T-cell (primary cell): ENCODE data around the gene OR10H1. TPM values are rescaled to one million over a fixed set of nuclear protein-coding genes. Genes with fewer than 3 reads are reported as not detected.
"Not testable (repeated sequence)": the region's sequence is repeated elsewhere in the genome, so short reads cannot be mapped to it uniquely, and the experiment has no call there.

Experiments
- ATAC-seq, 4 experiments: fragments of 200-7000 bp in 3 of 4; fragments of 150-1000 bp in 1 of 4; cut with Tn5 transposase; replicated peaks in 1 of 4; 1 replicate in 3 of 4; 2 replicates in 1 of 4; pipeline ENCODE4 v1.10.0; 2021; ENCODE audit warnings: moderate library complexity in 3 of 4, mild to moderate bottlenecking in 2 of 4, moderate number of reproducible peaks in 1 of 4
- CTCF ChIA-PET, 2 donors: fragments of 300-600 bp; sonication (Branson Sonifier 250); formaldehyde crosslinking; loops; one replicate each; lab custom pipeline; 2022; ENCODE audit warnings: antibody characterized with exemption in 2 of 2; lab: Charles Lee
- POLR2A ChIA-PET, 2 donors: fragments of 300-600 bp; sonication (Branson Sonifier 250); formaldehyde crosslinking; loops; one replicate each; lab custom pipeline; 2022; ENCODE audit warnings: antibody characterized with exemption in 2 of 2; lab: Charles Lee
- DNase-seq, 35 experiments: peaks; one replicate each; pipeline versions ENCODE4 v3.0.0 to v3.0.0-alpha.2; 2013 to 2023
- H3K27ac ChIP-seq: one replicate; pipeline ENCODE4 v1.5.1; 2013; ENCODE audit warnings: low read length
- H3K27me3 ChIP-seq, 2 experiments: replicated peaks in 1 of 2; 1 replicate in 1 of 2; 2 replicates in 1 of 2; pipeline versions ENCODE4 v1.6.1 to v1.7.0; 2013; ENCODE audit warnings: low read length in 1 of 2, mixed read lengths in 1 of 2; ENCODE audit not compliant: control insufficient read depth in 2 of 2, insufficient read depth in 2 of 2; ENCODE audit errors: extremely low read depth in 1 of 2
- H3K36me3 ChIP-seq, 2 donors: 1 replicate in 1 of 2; 2 replicates in 1 of 2; pipeline versions ENCODE4 v1.6.1 to v1.7.0; 2013; ENCODE audit warnings: low read length in 1 of 2; ENCODE audit not compliant: control insufficient read depth in 2 of 2, insufficient read depth in 1 of 2; ENCODE audit errors: extremely low read depth in 1 of 2
- H3K4me1 ChIP-seq, 2 experiments: 1 replicate in 1 of 2; 2 replicates in 1 of 2; pipeline versions ENCODE4 v1.6.1 to v1.7.0; 2013; ENCODE audit warnings: low read length in 2 of 2, mixed read lengths in 1 of 2; ENCODE audit not compliant: insufficient read depth in 2 of 2, control insufficient read depth in 1 of 2; ENCODE audit errors: extremely low read depth in 1 of 2
- H3K4me3 ChIP-seq, 2 donors: 1 replicate in 1 of 2; 2 replicates in 1 of 2; pipeline versions ENCODE4 v1.5.1 to v1.7.0; 2013; ENCODE audit warnings: mild to moderate bottlenecking in 2 of 2, low read length in 1 of 2, moderate library complexity in 1 of 2; ENCODE audit not compliant: control insufficient read depth in 1 of 2; ENCODE audit errors: extremely low read depth in 1 of 2
- H3K9me3 ChIP-seq: 2 replicates; pipeline ENCODE4 v1.7.0; 2013
- H3K27ac Mint-ChIP-seq, 2 donors: one replicate each; pipeline ENCODE4 v1.8.0; 2020 to 2021; ENCODE audit warnings: mild to moderate bottlenecking in 2 of 2, mixed read lengths in 2 of 2
- H3K27me3 Mint-ChIP-seq, 2 donors: one replicate each; pipeline ENCODE4 v1.8.0; 2021 to 2022; ENCODE audit warnings: mixed read lengths in 2 of 2
- H3K36me3 Mint-ChIP-seq: one replicate; pipeline ENCODE4 v1.8.0; 2021; ENCODE audit warnings: mixed read lengths
- H3K4me1 Mint-ChIP-seq, 3 donors: one replicate each; pipeline ENCODE4 v1.8.0; 2020 to 2022; ENCODE audit warnings: mixed read lengths in 3 of 3, mild to moderate bottlenecking in 1 of 3
- H3K4me3 Mint-ChIP-seq, 3 donors: one replicate each; pipeline ENCODE4 v1.8.0; 2020 to 2022; ENCODE audit warnings: mild to moderate bottlenecking in 3 of 3, mixed read lengths in 3 of 3, moderate library complexity in 3 of 3
- H3K9me3 Mint-ChIP-seq, 3 donors: one replicate each; pipeline ENCODE4 v1.8.0; 2020 to 2022; ENCODE audit warnings: mixed read lengths in 3 of 3
- WGBS: methylation state at CpG from one replicate; pipeline ENCODE4 v1.1.5; 2013; ENCODE audit warnings: missing lambda C conversion rate; ENCODE audit not compliant: insufficient coverage; 5-methylcytosine and 5-hydroxymethylcytosine counted together
- total RNA-seq, 35 experiments: library from RNA in 6 of 35; stranded (reverse) in 6 of 35; fragments of 120-200 nt in 1 of 35; gene quantifications; one replicate each; pipeline versions ENCODE4 v1.2.1 to v1.2.4 and lab custom pipeline; 2013 to 2026

Gene OR10H1
- total RNA-seq, 5 donors from 2014 or later (not counting 1 experiment from before 2014, with no cell fraction given), result 0.16 TPM; not detected in 4

GRCh38 chr19:15834232-15834631 is 18.8 kb upstream of the OR10H1 start:
- peaks cover 21 to 31% (median 24%) of the 10 kb centered on the region in 3 donors for H3K4me1 Mint-ChIP-seq
- H3K27ac Mint-ChIP-seq, DNase-seq, H3K4me3 ChIP-seq, H3K9me3 ChIP-seq, H3K27me3 ChIP-seq, H3K27ac ChIP-seq, H3K36me3 ChIP-seq, H3K36me3 Mint-ChIP-seq, ATAC-seq, H3K9me3 Mint-ChIP-seq, CTCF ChIA-PET, H3K4me3 Mint-ChIP-seq, H3K27me3 Mint-ChIP-seq: not testable (repeated sequence)
- POLR2A ChIA-PET, result interaction anchor here in 1 of 2 donors (0.6 kb wide), 1 partner anchor 301 kb away, joined by 3 read pairs; no protein-coding TSS in a partner anchor
- 94% methylated on average over 3 of the region's 3 CpGs for WGBS
- H3K4me1 ChIP-seq, result peaks cover 0 to 16% of the 10 kb centered on the region in 2 experiments

GRCh38 chr19:15831626-15832025 is 16.2 kb upstream of the OR10H1 start:
- POLR2A ChIA-PET, result interaction anchor here in 1 of 2 donors (0.6 kb wide), 1 partner anchor 436 kb away, joined by 5 read pairs; no protein-coding TSS in a partner anchor
- ATAC-seq, result no peak
- peaks cover 0 to 12% of the 10 kb centered on the region in 2 experiments for H3K4me1 ChIP-seq

GRCh38 chr19:15829786-15830185 is 14.3 kb upstream of the OR10H1 start:
- no peaks in the 10 kb centered on the region for H3K36me3 Mint-ChIP-seq
- 80% methylated on average over 5 of the region's 8 CpGs for whole genome bisulfite sequencing
- no peaks in the 10 kb centered on the region for H3K36me3 ChIP-seq
- H3K4me1 ChIP-seq, result no peaks in the 10 kb centered on the region
- no peak overlapping the region for H3K4me3 ChIP-seq
- H3K27ac Mint-ChIP-seq, result no peak overlapping the region
- no peaks in the 10 kb centered on the region for H3K27me3 ChIP-seq
- DNase-seq (no peak), ATAC-seq (no peak)
- CTCF ChIA-PET, result no interaction called here
- POLR2A ChIA-PET, result no interaction called here
- no peak overlapping the region for H3K27ac ChIP-seq
- peaks cover 0 to 1% (median under 1%) of the 10 kb centered on the region in 3 donors for H3K4me1 Mint-ChIP-seq
- no peaks in the 10 kb centered on the region for H3K9me3 ChIP-seq
- no peaks in the 10 kb centered on the region for H3K9me3 Mint-ChIP-seq
- no peak overlapping the region for H3K4me3 Mint-ChIP-seq
- H3K27me3 Mint-ChIP-seq, result no peaks in the 10 kb centered on the region

More at GRCh38 chr19:15831626-15832025, 16.2 kb upstream of the OR10H1 start:
- Histone ChIP-seq H3K4me3 (no peak overlapping the region), H3K9me3 (no peaks in the 10 kb centered on the region), H3K27me3 (no peaks in the 10 kb centered on the region), H3K36me3 (no peaks in the 10 kb centered on the region), H3K27ac (no peak overlapping the region)
- no peak overlapping the region for H3K27ac Mint-ChIP-seq
- H3K9me3 Mint-ChIP-seq, result no peaks in the 10 kb centered on the region
- H3K4me3 Mint-ChIP-seq, result no peak overlapping the region
- CTCF ChIA-PET, result no interaction called here
- no peak for DNase-seq
- no peaks in the 10 kb centered on the region for H3K36me3 Mint-ChIP-seq
- no peaks in the 10 kb centered on the region for H3K27me3 Mint-ChIP-seq
- 98% methylated on average over 5 of the region's 5 CpGs for WGBS
- H3K4me1 Mint-ChIP-seq, result peaks cover 0 to 12% (median 7%) of the 10 kb centered on the region in 3 donors

GRCh38 chr19:15829306-15829698 is 13.8 kb upstream of the OR10H1 start:
- Histone ChIP-seq H3K27ac (no peak overlapping the region), H3K9me3 (no peaks in the 10 kb centered on the region), H3K27me3 (no peaks in the 10 kb centered on the region), H3K4me1 (no peaks in the 10 kb centered on the region), H3K36me3 (no peaks in the 10 kb centered on the region), H3K4me3 (no peak overlapping the region)
- ChIA-PET CTCF (no interaction called here), POLR2A (no interaction called here)
- Mint-ChIP-seq H3K36me3 (no peaks in the 10 kb centered on the region), H3K4me3 (no peak overlapping the region), H3K27ac (no peak overlapping the region), H3K27me3 (no peaks in the 10 kb centered on the region), H3K4me1 (peaks cover 0 to 1% (median 0%) of the 10 kb centered on the region in 3 donors), H3K9me3 (no peaks in the 10 kb centered on the region)
- DNase-seq (no peak), ATAC-seq (no peak)
- 90% methylated on average over 10 of the region's 10 CpGs for WGBS

DNA sequence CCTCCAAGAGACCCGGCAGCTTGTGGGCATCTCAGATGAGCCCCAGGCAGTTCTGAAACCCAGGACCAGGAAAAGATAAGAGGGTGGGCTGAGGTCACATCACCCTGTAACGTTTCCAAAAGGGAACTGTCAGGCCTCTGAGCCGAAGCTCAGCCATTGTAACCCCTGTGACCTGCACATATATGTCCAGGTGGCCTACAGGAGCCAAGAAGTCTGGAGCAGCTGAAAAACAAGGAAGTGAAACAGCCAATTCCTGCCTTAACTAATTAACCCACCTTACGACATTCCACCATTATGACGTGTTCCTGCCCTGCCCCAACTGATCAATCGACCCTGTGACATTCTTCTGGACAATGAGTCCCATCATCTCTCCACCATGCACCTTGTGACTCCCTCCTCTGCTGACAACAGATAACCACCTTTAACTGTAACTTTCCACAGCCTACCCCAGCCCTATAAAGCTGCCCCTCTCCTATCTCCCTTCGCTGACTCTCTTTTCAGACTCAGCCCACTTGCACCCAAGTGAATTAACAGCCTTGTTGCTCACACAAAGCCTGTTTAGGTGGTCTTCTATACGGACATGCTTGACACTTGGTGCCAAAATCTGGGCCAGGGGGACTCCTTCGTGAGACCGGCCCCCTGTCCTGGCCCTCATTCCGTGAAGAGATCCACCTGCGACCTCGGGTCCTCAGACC is 13.3 kb upstream of the OR10H1 start:
- H3K4me3 ChIP-seq, H3K27ac ChIP-seq, ATAC-seq, H3K27me3 ChIP-seq, H3K4me3 Mint-ChIP-seq, H3K36me3 Mint-ChIP-seq, H3K9me3 ChIP-seq, DNase-seq, H3K27ac Mint-ChIP-seq, H3K27me3 Mint-ChIP-seq, POLR2A ChIA-PET, H3K4me1 ChIP-seq, H3K4me1 Mint-ChIP-seq, H3K9me3 Mint-ChIP-seq, CTCF ChIA-PET, H3K36me3 ChIP-seq: not testable (repeated sequence)
- 79% methylated on average over 12 of the region's 13 CpGs for WGBS

GRCh38 chr19:15828121-15828610 is 12.7 kb upstream of the OR10H1 start:
- H3K9me3 ChIP-seq, result no peaks in the 10 kb centered on the region

More at GRCh38 chr19:15828121-15828610, 12.7 kb upstream of the OR10H1 start:
- Histone ChIP-seq H3K27ac (no peak overlapping the region), H3K36me3 (no peaks in the 10 kb centered on the region), H3K4me3 (no peak overlapping the region), H3K4me1 (no peaks in the 10 kb centered on the region), H3K27me3 (no peaks in the 10 kb centered on the region)
- Mint-ChIP-seq H3K36me3 (no peaks in the 10 kb centered on the region), H3K9me3 (no peaks in the 10 kb centered on the region), H3K27me3 (no peaks in the 10 kb centered on the region), H3K4me1 (peaks cover 0 to 1% (median 0%) of the 10 kb centered on the region in 3 donors), H3K4me3 (no peak overlapping the region), H3K27ac (no peak overlapping the region)
- ATAC-seq, result no peak
- CTCF ChIA-PET, result no interaction called here
- DNase-seq, result no peak
- POLR2A ChIA-PET, result interaction anchor here in 1 of 2 donors (0.6 kb wide), 1 partner anchor 8 kb away, joined by 3 read pairs; no protein-coding TSS in a partner anchor
- 74% methylated on average over 3 of the region's 7 CpGs for WGBS
